IMR-90 (cell line): Measurements from ENCODE around the gene CHSY3. TPM values are rescaled to one million over a fixed set of nuclear protein-coding genes. Genes with fewer than 3 reads are reported as not detected.

Source experiments
- ATAC-seq: fragments of 200-7000 bp; cut with Tn5 transposase; 2 replicates; pipeline ENCODE4 v1.9.1; 2020; ENCODE audit warnings: low read depth, mild to moderate bottlenecking, moderate library complexity
- BruUV-seq: library from RNA; stranded (reverse); fragments of 400-500 nt; replicated peaks from 2 replicates; lab custom pipeline; 2021; lab: Mats Ljungman, UMichigan
- CTCF ChIA-PET: fragments of 300-600 bp; formaldehyde crosslinking; extraction: SDS; loops from one replicate; lab custom pipeline; 2021; ENCODE audit warnings: antibody characterized with exemption; lab: Yijun Ruan, JAX
- POLR2A ChIA-PET: fragments of 300-600 bp; sonication (Branson Sonifier 250); formaldehyde crosslinking; loops from one replicate; lab custom pipeline; 2022; ENCODE audit warnings: antibody characterized with exemption; ENCODE audit not compliant: unreplicated experiment; lab: Charles Lee
- DNase-seq: peaks from one replicate; pipeline ENCODE4 v3.0.0; 2013
- H2AFZ ChIP-seq: replicated peaks from 2 replicates; pipeline ENCODE3; 2013; ENCODE audit warnings: low read length, mild to moderate bottlenecking; ENCODE audit not compliant: poor library complexity
- H2AK5ac ChIP-seq: 2 replicates; pipeline ENCODE4 v1.6.1; 2013; ENCODE audit warnings: low read depth, low read length, inconsistent platforms
- H2AK9ac ChIP-seq: replicated peaks from 2 replicates; pipeline ENCODE3; 2013; ENCODE audit warnings: mild to moderate bottlenecking, low read depth, low read length, moderate library complexity; ENCODE audit not compliant: poor library complexity
- H2BK120ac ChIP-seq: 2 replicates; pipeline ENCODE4 v1.6.1; 2013; ENCODE audit warnings: low read depth, low read length, inconsistent platforms
- H2BK15ac ChIP-seq: 3 replicates; pipeline ENCODE4 v1.6.1; 2013; ENCODE audit warnings: low read depth, low read length, inconsistent platforms
- H2BK20ac ChIP-seq: 2 replicates; pipeline ENCODE4 v1.6.1; 2013; ENCODE audit warnings: low read depth, mild to moderate bottlenecking, inconsistent platforms, low read length, moderate library complexity
- H2BK5ac ChIP-seq: 2 replicates; pipeline ENCODE4 v1.6.1; 2013; ENCODE audit warnings: mild to moderate bottlenecking, low read depth, low read length, inconsistent platforms; ENCODE audit not compliant: poor library complexity, severe bottlenecking
- H3K14ac ChIP-seq: replicated peaks from 2 replicates; pipeline ENCODE4 v1.6.1; 2013; ENCODE audit warnings: low read depth, low read length, inconsistent platforms
- H3K18ac ChIP-seq: 2 replicates; pipeline ENCODE4 v1.6.1; 2013; ENCODE audit warnings: low read depth, low read length, control low read depth
- H3K23ac ChIP-seq: 2 replicates; pipeline ENCODE4 v1.6.1; 2013; ENCODE audit warnings: low read depth, low read length, inconsistent platforms
- H3K27ac ChIP-seq: 2 replicates; pipeline ENCODE4 v1.5.1; 2013; ENCODE audit warnings: mild to moderate bottlenecking, control low read depth, low read length; ENCODE audit not compliant: insufficient read depth
- H3K27me3 ChIP-seq: 2 replicates; pipeline ENCODE4 v1.6.1; 2013; ENCODE audit warnings: low read length; ENCODE audit not compliant: control insufficient read depth, insufficient read depth
- H3K36me3 ChIP-seq: 2 replicates; pipeline ENCODE4 v1.6.1; 2013; ENCODE audit warnings: low read length, mixed read lengths; ENCODE audit not compliant: control insufficient read depth, insufficient read depth
- H3K4ac ChIP-seq: 2 replicates; pipeline ENCODE4 v1.6.1; 2013; ENCODE audit warnings: low read depth, low read length, inconsistent platforms
- H3K4me1 ChIP-seq: 2 replicates; pipeline ENCODE4 v1.6.1; 2013; ENCODE audit warnings: low read length, mixed read lengths; ENCODE audit not compliant: control insufficient read depth, insufficient read depth
- H3K4me2 ChIP-seq: 2 replicates; pipeline ENCODE4 v1.6.1; 2013; ENCODE audit warnings: low read depth, mild to moderate bottlenecking, control low read depth, low read length, moderate library complexity
- H3K4me3 ChIP-seq: 2 replicates; pipeline ENCODE4 v1.5.1; 2013; ENCODE audit warnings: low read depth, mild to moderate bottlenecking, control low read depth, low read length, moderate library complexity; ENCODE audit not compliant: insufficient read depth
- H3K56ac ChIP-seq: 2 replicates; pipeline ENCODE4 v1.6.1; 2013; ENCODE audit warnings: low read length, inconsistent platforms; ENCODE audit not compliant: insufficient read depth; ENCODE audit errors: extremely low read depth
- H3K79me1 ChIP-seq, 2 experiments: 2 replicates each; pipeline ENCODE4 v1.6.1; 2013; ENCODE audit warnings: low read length in 2 of 2, inconsistent platforms in 1 of 2, low read depth in 1 of 2
- H3K9ac ChIP-seq: 2 replicates; pipeline ENCODE4 v1.6.1; 2013; ENCODE audit warnings: low read depth, low read length, control low read depth
- H3K9me1 ChIP-seq: 2 replicates; pipeline ENCODE4 v1.6.1; 2013; ENCODE audit warnings: low read length, inconsistent platforms; ENCODE audit not compliant: insufficient read depth
- H3K9me3 ChIP-seq: 2 replicates; pipeline ENCODE4 v1.6.1; 2013; ENCODE audit warnings: low read length; ENCODE audit not compliant: control insufficient read depth, insufficient read depth
- H4K20me1 ChIP-seq: 2 replicates; pipeline ENCODE4 v1.6.1; 2013; ENCODE audit warnings: low read length, inconsistent platforms; ENCODE audit not compliant: insufficient read depth
- H4K5ac ChIP-seq: 2 replicates; pipeline ENCODE4 v1.6.1; 2013; ENCODE audit warnings: mild to moderate bottlenecking, low read depth, low read length, control low read depth
- H4K8ac ChIP-seq, 2 experiments: 2 replicates each; pipeline ENCODE4 v1.6.1; 2013; ENCODE audit warnings: low read depth in 2 of 2, low read length in 2 of 2, control low read depth in 1 of 2, inconsistent platforms in 1 of 2
- H4K91ac ChIP-seq: 2 replicates; pipeline ENCODE4 v1.6.1; 2013; ENCODE audit warnings: low read depth, low read length, inconsistent platforms; ENCODE audit not compliant: insufficient read depth
- ELK1 ChIP-seq: fragments of 150-350 bp; IDR thresholded peaks from 2 replicates; pipeline ENCODE4 v1.6.1; 2016; ENCODE audit warnings: low read depth, mild to moderate bottlenecking, low read length, moderate library complexity, borderline replicate concordance
- MAFK ChIP-seq: IDR thresholded peaks from 2 replicates; pipeline ENCODE4 v1.6.1; 2012; ENCODE audit warnings: low read depth, low read length, improper control_type of control experiment
- MAZ ChIP-seq: IDR thresholded peaks from 2 replicates; pipeline ENCODE4 v1.6.1; 2012; ENCODE audit warnings: low read depth, mild to moderate bottlenecking, low read length, improper control_type of control experiment, moderate library complexity, borderline replicate concordance
- MXI1 ChIP-seq: IDR thresholded peaks from 2 replicates; pipeline ENCODE4 v1.6.1; 2012; ENCODE audit warnings: low read depth, mild to moderate bottlenecking, low read length, moderate library complexity, borderline replicate concordance
- NFE2L2 ChIP-seq: fragments of 150-350 bp; IDR thresholded peaks from 2 replicates; pipeline ENCODE4 v1.6.1; 2016; ENCODE audit warnings: low read depth, mild to moderate bottlenecking, low read length
- POLR2A ChIP-seq: IDR thresholded peaks from 2 replicates; pipeline ENCODE4 v1.6.1; 2012; ENCODE audit warnings: mild to moderate bottlenecking, low read depth, low read length
- RAD21 ChIP-seq: IDR thresholded peaks from 2 replicates; pipeline ENCODE4 v1.6.1; 2012; ENCODE audit warnings: low read length, improper control_type of control experiment
- RFX5 ChIP-seq: IDR thresholded peaks from 2 replicates; pipeline ENCODE4 v1.8.0; 2012; ENCODE audit warnings: low read depth, mild to moderate bottlenecking, low read length, moderate library complexity
- SMC3 ChIP-seq: fragments of 150-350 bp; IDR thresholded peaks from 2 replicates; pipeline ENCODE4 v1.6.1; 2016; ENCODE audit warnings: low read depth, mild to moderate bottlenecking, antibody characterized with exemption, low read length, moderate library complexity
- USF2 ChIP-seq: fragments of 150-350 bp; IDR thresholded peaks from 2 replicates; pipeline ENCODE4 v1.6.1; 2017; ENCODE audit warnings: mild to moderate bottlenecking, antibody characterized with exemption, low read length, low read depth
- dilution Hi-C: fragments of 300-500 bp; cut with HindIII; formaldehyde crosslinking; loops from one replicate; pipeline ENCODE4 v1.14.3; 2018; ENCODE audit warnings: low sequenced_read_pairs; ENCODE audit not compliant: unreplicated experiment
- in situ Hi-C: fragments of 300-500 bp; cut with MboI; formaldehyde crosslinking; loops from 3 replicates; pipeline ENCODE4 v1.14.3; 2019; ENCODE audit warnings: low sequenced_read_pairs, inconsistent platforms, mixed read lengths
- intact Hi-C: fragments of 100-400 bp; cut with micrococcal nuclease; formaldehyde crosslinking; loops from 2 replicates; pipeline ENCODE4 v1.10.0; 2022
- polyA plus RNA-seq, 3 experiments: library from polyadenylated mRNA; depleted of rRNA; stranded (reverse); fragments of >200 nt; gene quantifications; 2 replicates each; pipeline ENCODE4 v1.2.3, GENCODE V29; 2012; ENCODE audit warnings: low replicate concordance in 1 of 3
- total RNA-seq: library from RNA; depleted of rRNA; stranded (reverse); fragments of >200 nt; gene quantifications from 2 replicates; pipeline ENCODE4 v1.2.3, GENCODE V29; 2012

Gene CHSY3
- total and polyA plus RNA-seq, 2 of the 4 experiments (the other 2 are of a cell fraction) = 0.62 to 1.3 TPM

- no peaks in the 10 kb centered on the region for H3K27me3 ChIP-seq
- no peaks in the 10 kb centered on the region for H3K36me3 ChIP-seq
- in situ Hi-C loops = no loop called here
- ChIA-PET POLR2A (no interaction called here), CTCF (interaction anchor here (0.6 kb wide), 1 partner anchor 85 kb away, joined by 3 read pairs; no protein-coding TSS in a partner anchor)
- no peaks in the 10 kb centered on the region for H4K20me1 ChIP-seq
- H3K18ac ChIP-seq = no peak overlapping the region
- H2AFZ ChIP-seq = no peak overlapping the region
- dilution Hi-C loops = no loop called here
- no peak overlapping the region for H3K14ac ChIP-seq
- H3K9ac ChIP-seq = no peak overlapping the region
- H4K91ac ChIP-seq = no peak overlapping the region
- H2BK5ac ChIP-seq = no peak overlapping the region
- H2AK9ac ChIP-seq = no peak overlapping the region
- H2BK20ac ChIP-seq = no peak overlapping the region
- H3K23ac ChIP-seq = no peak overlapping the region
- H2AK5ac ChIP-seq = no peak overlapping the region
- ATAC-seq (no peak), DNase-seq (no peak)
- H3K79me1 ChIP-seq = no peaks in the 10 kb centered on the region
- no peak overlapping the region for H3K56ac ChIP-seq
- no peak overlapping the region for H4K8ac ChIP-seq
- no peak overlapping the region for H3K4ac ChIP-seq
- no peak overlapping the region for H2BK15ac ChIP-seq
- no peak overlapping the region for H2BK120ac ChIP-seq
- intact Hi-C loops = no loop called here
- no peaks in the 10 kb centered on the region for H3K4me1 ChIP-seq
- H3K9me1 ChIP-seq = no peaks in the 10 kb centered on the region
- no TSS peak for BruUV-seq
- no peak overlapping the region for H3K4me3 ChIP-seq
- H3K4me2 ChIP-seq = no peak overlapping the region
- no peaks in the 10 kb centered on the region for H3K9me3 ChIP-seq
- TF ChIP-seq SMC3 (no peak), MAFK (no peak), RAD21 (no peak), MXI1 (no peak), RFX5 (no peak), POLR2A (no peak), NFE2L2 (no peak), ELK1 (no peak), USF2 (no peak), MAZ (no peak)
- H3K27ac ChIP-seq = no peak overlapping the region
- H4K5ac ChIP-seq = no peak overlapping the region
Measured at GRCh38 chr5:129977810-129978209, 73.5 kb downstream of the CHSY3 start.
